ENCODE measurements around the gene LCE1A. TPM values are rescaled to one million over a fixed set of nuclear protein-coding genes. Genes with fewer than 3 reads are reported as not detected.

The LCE1A gene
- total RNA-seq, 1 donor from 2014 or later, result not detected

- ChIA-PET POLR2A (no interaction called here), CTCF (interaction anchor here (1.0 kb wide), 1 partner anchor 404 kb away, joined by 5 read pairs; no protein-coding TSS in a partner anchor)
- ATAC-seq (ENCODE audit: low read depth) (no peak), DNase-seq (no peak)
- peaks cover 8% of the 10 kb centered on the region for H3K4me1 Mint-ChIP-seq
- no peak overlapping the region for H3K4me3 Mint-ChIP-seq
- H3K27me3 Mint-ChIP-seq, result peaks cover 12% of the 10 kb centered on the region
- TF ChIP-seq CTCF (IDR thresholded peaks at IDR 0.05), result no peak
- intact Hi-C loops (cut with micrococcal nuclease), result no loop called here
- no peaks in the 10 kb centered on the region for H3K9me3 Mint-ChIP-seq
- no peaks in the 10 kb centered on the region for H3K36me3 Mint-ChIP-seq (ENCODE audit: low read depth)
- no peak overlapping the region for H3K27ac Mint-ChIP-seq
Observed at GRCh38 chr1:152873495-152873894, 46.2 kb downstream of the LCE1A start.

DNA sequence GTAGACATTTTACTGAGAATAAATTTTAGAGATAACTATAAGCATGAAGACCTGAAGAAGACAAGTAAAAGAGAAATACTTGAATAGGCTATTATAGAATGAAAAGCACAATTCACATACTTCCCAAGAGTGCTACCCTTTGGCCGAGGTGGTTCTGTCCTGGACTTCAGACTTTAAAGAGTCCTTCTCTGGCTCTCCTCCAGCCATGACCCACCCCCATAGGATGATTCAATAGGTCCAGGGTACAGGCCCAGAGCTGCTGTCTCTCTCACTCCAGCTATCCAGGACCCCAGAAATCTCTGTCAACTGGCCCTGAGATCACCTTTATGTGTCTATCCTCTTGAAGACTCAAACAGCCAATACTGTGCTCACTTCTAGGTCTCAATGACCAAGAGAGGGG is 49.6 kb downstream of the LCE1A start:
- DNase-seq, result no peak
- Mint-ChIP-seq H3K27ac (no peak overlapping the region), H3K4me3 (no peak overlapping the region), H3K36me3 (ENCODE audit: low read depth) (no peaks in the 10 kb centered on the region), H3K4me1 (peaks cover 5% of the 10 kb centered on the region), H3K27me3 (peaks cover 12% of the 10 kb centered on the region), H3K9me3 (no peaks in the 10 kb centered on the region)
- TF ChIP-seq CTCF (IDR thresholded peaks at IDR 0.05), result no peak
- intact Hi-C loops (cut with micrococcal nuclease), result no loop called here
- CTCF ChIA-PET, result no interaction called here
- POLR2A ChIA-PET, result no interaction called here
- ATAC-seq (ENCODE audit: low read depth), result no peak

Other genes starting within 250 kb of the LCE1A start
- not detected in 2 replicates for gene LCE3D, start 247.0 kb upstream of the LCE1A start, total RNA-seq
- not detected in 2 replicates for gene LCE3C, start 227.2 kb upstream of the LCE1A start, total RNA-seq
- not detected in 2 replicates for gene LCE3B, start 213.7 kb upstream of the LCE1A start, total RNA-seq
- gene LCE3A, start 204.4 kb upstream of the LCE1A start, total RNA-seq, result not detected in 2 replicates
- gene LCE2D, start 164.1 kb upstream of the LCE1A start, total RNA-seq, result not detected in 2 replicates
- gene LCE2C, start 152.2 kb upstream of the LCE1A start, total RNA-seq, result not detected in 2 replicates
- gene LCE2B, start 141.3 kb upstream of the LCE1A start, total RNA-seq, result not detected in 2 replicates
- not detected in 2 replicates for gene LCE2A, start 129.1 kb upstream of the LCE1A start, total RNA-seq
- not detected in 2 replicates for gene LCE4A, start 119.3 kb upstream of the LCE1A start, total RNA-seq
- not detected in 2 replicates for gene KPRP, start 69.4 kb upstream of the LCE1A start, total RNA-seq
- gene LCE1F, start 52.3 kb upstream of the LCE1A start, total RNA-seq, result not detected in 2 replicates
- not detected in 2 replicates for gene LCE1E, start 41.2 kb upstream of the LCE1A start, total RNA-seq
- not detected in 2 replicates for gene LCE1D, start 30.8 kb upstream of the LCE1A start, total RNA-seq
- gene LCE1C, start 20.8 kb upstream of the LCE1A start, total RNA-seq, result not detected in 2 replicates
- gene LCE1B, start 15.5 kb upstream of the LCE1A start, total RNA-seq, result not detected in 2 replicates
- gene LCE6A, start 15.4 kb downstream of the LCE1A start, total RNA-seq, result not detected in 2 replicates
- gene LCE7A, start 32.5 kb downstream of the LCE1A start, total RNA-seq, result not detected in 2 replicates
- not detected in 2 replicates for gene SMCP, start 50.8 kb downstream of the LCE1A start, total RNA-seq
- not detected in 2 replicates for gene IVL, start 81.1 kb downstream of the LCE1A start, total RNA-seq
- not detected in 2 replicates for gene SPRR5, start 119.7 kb downstream of the LCE1A start, total RNA-seq
- not detected in 2 replicates for gene SPRR4, start 143.2 kb downstream of the LCE1A start, total RNA-seq
- not detected in 2 replicates for gene SPRR1A, start 156.6 kb downstream of the LCE1A start, total RNA-seq
- gene SPRR3, start 174.3 kb downstream of the LCE1A start, total RNA-seq, result not detected in 2 replicates
- gene SPRR1B, start 203.7 kb downstream of the LCE1A start, total RNA-seq, result not detected in 2 replicates
- gene SPRR2D, start 213.6 kb downstream of the LCE1A start, total RNA-seq, result not detected in 2 replicates
- gene SPRR2A, start 230.0 kb downstream of the LCE1A start, total RNA-seq, result not detected in 2 replicates
- not detected in 2 replicates for gene SPRR2B, start 244.1 kb downstream of the LCE1A start, total RNA-seq